Stomach smooth muscle (tissue), 2 donors: Measurements from ENCODE around the gene TSPAN10.

ENCODE experiments used
- H3K27ac ChIP-seq: one replicate; pipeline ENCODE4 v1.7.0; 2013; ENCODE audit warnings: mild to moderate bottlenecking, low read length, inconsistent platforms
- H3K27me3 ChIP-seq, 2 donors: one replicate each; pipeline ENCODE4 v1.7.0; 2013; ENCODE audit warnings: low read length in 2 of 2; ENCODE audit not compliant: insufficient read depth in 2 of 2, control insufficient read depth in 1 of 2
- H3K36me3 ChIP-seq, 2 donors: one replicate each; pipeline ENCODE4 v1.7.0; 2013; ENCODE audit warnings: low read length in 2 of 2; ENCODE audit not compliant: control insufficient read depth in 2 of 2, insufficient read depth in 2 of 2
- H3K4me1 ChIP-seq: one replicate; pipeline ENCODE4 v1.7.0; 2013; ENCODE audit warnings: low read length; ENCODE audit not compliant: control insufficient read depth, insufficient read depth
- H3K4me3 ChIP-seq, 2 donors: one replicate each; pipeline ENCODE4 v1.7.0; 2013; ENCODE audit warnings: low read length in 2 of 2
- H3K9ac ChIP-seq, 2 donors: one replicate each; pipeline ENCODE4 v1.7.0; 2013; ENCODE audit warnings: low read length in 2 of 2, mild to moderate bottlenecking in 1 of 2
- H3K9me3 ChIP-seq, 2 donors: one replicate each; pipeline ENCODE4 v1.7.0; 2013; ENCODE audit warnings: low read length in 2 of 2; ENCODE audit not compliant: control insufficient read depth in 2 of 2
- donor health status: healthy.
- donor health status: Pancreatic carcinoma.

Gene TSPAN10

DNA sequence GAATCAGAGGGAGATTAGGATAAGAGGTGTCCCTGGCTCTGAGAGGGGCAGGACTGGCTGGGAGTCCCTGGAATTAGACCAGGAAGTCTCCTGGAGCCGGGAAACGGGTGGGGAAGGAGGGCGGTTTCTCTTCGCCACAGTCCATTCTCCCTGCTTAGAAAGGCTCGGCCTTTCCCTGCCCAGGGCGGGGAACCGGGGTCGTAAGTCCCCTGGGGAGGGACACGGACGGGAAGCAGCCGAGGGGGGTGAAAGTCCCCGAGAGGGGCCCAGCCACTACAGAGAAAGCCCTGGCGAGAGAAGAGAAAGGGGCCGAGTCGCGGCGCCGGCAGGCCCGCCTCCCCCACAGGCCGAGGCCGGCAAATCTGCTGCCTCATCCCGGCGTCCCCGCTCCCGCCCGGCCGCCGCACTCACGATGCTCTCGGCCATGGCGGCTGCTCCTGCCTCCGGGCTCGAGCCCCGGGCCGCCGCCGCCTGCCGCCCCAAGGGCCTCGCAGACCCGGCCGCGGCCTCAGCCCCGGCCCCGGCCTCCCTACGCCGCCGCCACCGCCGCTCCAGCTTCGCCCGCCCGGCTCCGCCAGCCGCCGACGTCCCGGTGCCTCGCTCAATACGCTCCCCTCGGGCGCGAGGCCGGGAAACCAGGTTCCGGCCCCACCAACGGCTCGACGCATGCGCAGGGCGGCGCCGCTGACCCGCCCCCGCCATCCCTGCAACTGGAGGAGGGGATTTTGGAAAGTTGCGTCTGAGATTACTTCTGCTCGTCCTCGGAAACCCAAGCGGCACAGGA is at the start of gene TSPAN10, which contains the start of gene NPLOC4:
TSS of gene TSPAN10 (plus strand) at position 692 of the 784 bp plus-strand sequence. CDS start 5,217 bp downstream, outside the sequence.
TSS of gene NPLOC4 (minus strand) at position 608 of the 784 bp plus-strand sequence. CDS start at position 426, 182 bp downstream.
- Histone ChIP-seq H3K9ac (peak within 1 kb of the TSS; percentile 97 to 99), H3K4me3 (peak within 1 kb of the TSS; percentile 94 to 99), H3K27me3 (no peaks in the 10 kb centered on the region), H3K9me3 (no peaks in the 10 kb centered on the region), H3K27ac (peak within 1 kb of the TSS; percentile 74), H3K36me3 (no peaks in the 10 kb centered on the region), H3K4me1 (peaks cover 18% of the 10 kb centered on the region)

DNA sequence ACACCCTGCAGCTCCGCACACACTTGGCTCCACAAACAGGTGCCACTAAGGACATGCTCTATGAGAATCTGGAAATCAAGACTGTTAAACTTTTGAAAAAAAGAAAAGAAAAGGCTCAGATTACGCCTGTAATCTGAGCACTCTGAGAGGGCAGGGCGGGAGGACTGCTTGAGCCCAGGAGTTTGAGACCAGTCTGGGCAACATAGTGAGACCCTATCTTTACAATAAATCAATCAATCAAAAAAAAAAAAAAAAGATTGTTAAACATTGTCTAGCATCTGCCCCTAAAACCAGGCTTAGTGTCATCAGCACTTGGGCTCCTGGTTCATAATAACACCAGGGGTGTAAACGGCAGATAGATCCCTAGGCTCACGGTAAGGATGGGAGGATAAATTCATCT is 47.4 kb upstream of the TSPAN10 start:
- H3K27ac ChIP-seq, result no peak overlapping the region
- H3K4me3 ChIP-seq, result no peak overlapping the region
- no peaks in the 10 kb centered on the region for H3K9me3 ChIP-seq
- peaks cover 32 to 57% of the 10 kb centered on the region in 2 donors for H3K36me3 ChIP-seq
- H3K9ac ChIP-seq, result no peak overlapping the region
- no peaks in the 10 kb centered on the region for H3K4me1 ChIP-seq
- no peaks in the 10 kb centered on the region for H3K27me3 ChIP-seq

DNA sequence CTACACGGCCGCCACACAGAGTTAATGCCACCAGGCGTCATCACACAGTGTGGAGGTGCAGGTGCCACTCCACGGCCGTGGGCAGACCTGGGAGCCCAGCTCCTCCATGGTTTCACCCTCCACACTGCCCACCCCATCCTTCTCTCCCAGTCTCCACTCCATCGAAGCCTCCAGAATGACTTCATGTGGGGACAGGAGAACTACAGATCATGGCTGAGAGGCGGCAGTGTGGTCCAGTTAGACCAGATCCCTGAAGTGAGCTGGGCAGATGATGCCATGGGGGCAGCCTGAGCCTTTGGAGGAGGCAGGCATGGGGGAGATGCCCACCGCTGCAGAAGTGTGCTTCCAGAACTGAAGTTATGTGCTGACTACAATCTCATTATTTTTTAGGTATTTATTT is 46.9 kb upstream of the TSPAN10 start:
- Histone ChIP-seq H3K36me3 (peaks cover 34 to 59% of the 10 kb centered on the region in 2 donors), H3K27me3 (no peaks in the 10 kb centered on the region), H3K9ac (no peak overlapping the region), H3K4me1 (no peaks in the 10 kb centered on the region), H3K4me3 (no peak overlapping the region), H3K9me3 (no peaks in the 10 kb centered on the region), H3K27ac (no peak overlapping the region)

DNA sequence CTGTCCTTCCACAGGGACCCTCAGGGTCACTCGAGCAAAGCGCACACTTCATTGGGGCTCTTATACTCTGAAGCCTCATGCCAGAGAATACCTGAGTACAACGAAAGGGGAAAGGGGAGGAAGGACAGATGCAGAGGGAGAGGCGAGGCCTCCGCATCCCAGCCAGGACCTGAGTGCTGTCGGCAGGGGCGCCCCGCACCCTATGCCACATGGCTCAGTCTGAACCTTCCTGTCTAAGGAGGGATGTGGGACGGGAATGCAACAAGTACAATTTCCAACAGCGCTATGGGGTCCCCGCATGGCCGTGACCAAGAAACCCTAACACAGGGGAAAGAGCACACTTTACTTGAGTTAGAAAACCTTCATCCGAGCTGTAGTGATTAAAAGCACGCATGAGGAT is 45.0 kb upstream of the TSPAN10 start:
- H3K9me3 ChIP-seq, result no peaks in the 10 kb centered on the region
- H3K4me3 ChIP-seq, result no peak overlapping the region
- H3K36me3 ChIP-seq, result peaks cover 38 to 50% of the 10 kb centered on the region in 2 donors
- no peaks in the 10 kb centered on the region for H3K27me3 ChIP-seq
- no peak overlapping the region for H3K9ac ChIP-seq
- no peaks in the 10 kb centered on the region for H3K4me1 ChIP-seq
- H3K27ac ChIP-seq, result no peak overlapping the region

DNA sequence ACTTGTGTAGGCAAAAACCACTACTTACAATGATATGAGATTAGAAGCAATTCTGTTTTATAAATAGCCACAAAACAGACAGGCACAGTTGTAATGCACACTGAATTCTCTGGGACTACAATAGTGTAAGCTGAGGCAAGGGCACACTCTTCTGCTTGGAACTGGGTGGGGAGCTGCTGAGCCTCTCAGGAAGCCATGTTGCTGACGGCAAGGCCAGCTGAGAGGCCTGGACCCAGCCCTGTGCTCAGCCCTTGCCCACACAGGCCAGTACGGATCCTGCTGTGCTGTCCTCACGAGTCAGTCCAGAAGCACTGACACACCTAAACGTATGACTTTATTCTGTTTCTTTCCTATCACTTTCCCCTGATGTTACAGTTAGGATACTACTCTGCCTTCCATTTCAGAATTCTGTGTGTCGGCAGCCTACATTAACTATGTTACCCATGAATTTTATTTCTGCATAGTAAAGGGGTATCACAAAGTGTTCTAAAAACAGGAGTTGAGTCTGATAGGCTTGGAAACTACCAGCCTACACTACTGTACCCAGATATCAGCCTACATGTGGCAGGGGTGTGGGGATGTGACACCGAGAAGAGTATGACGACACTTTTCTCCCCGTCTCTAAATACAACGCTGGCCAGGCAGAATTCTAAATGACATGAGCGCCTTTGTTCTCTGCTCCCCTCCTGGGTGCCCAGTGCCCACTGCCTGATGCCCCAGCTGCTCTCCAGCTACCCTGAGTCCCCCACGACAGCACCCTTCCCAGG is 43.7 kb upstream of the TSPAN10 start:
- Histone ChIP-seq H3K9ac (no peak overlapping the region), H3K27me3 (no peaks in the 10 kb centered on the region), H3K9me3 (no peaks in the 10 kb centered on the region), H3K4me1 (no peaks in the 10 kb centered on the region), H3K36me3 (peaks cover 37 to 52% of the 10 kb centered on the region in 2 donors), H3K27ac (no peak overlapping the region), H3K4me3 (no peak overlapping the region)

DNA sequence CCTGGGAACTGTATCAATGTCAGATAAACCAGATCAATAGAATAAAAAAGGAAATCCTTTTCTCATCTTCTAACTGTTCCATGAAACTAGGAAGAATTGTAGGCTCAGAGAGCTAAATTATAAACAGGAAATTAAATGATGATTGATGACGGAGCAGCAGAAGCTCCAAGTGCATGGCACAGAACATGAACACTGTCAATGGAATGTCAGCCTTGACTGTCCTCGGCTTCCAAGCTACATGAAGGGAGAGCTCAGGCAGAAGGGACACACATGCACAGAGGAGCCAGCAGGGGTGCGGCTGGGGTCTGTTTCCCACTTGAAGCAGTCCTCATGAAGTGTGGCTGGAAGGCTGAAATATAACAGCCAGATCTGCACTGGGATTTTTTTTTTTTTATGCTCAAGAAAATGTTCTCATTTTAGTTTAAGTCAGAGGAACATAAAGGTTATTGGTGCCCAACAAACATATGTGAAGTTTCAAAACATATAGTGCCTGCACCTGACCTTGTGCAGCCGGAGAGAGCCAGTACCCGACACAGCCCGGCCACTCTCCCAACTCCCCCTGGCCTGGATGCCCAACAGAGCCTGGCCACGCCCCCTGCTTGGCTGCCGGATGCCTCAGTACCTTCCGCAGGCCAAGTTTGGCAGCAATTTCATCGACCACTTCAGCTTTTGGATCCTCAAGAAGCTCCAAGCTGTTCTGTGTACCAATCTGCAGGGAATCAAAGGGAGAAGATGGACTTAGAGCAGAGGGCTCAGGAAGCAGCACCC is 37.1 kb upstream of the TSPAN10 start:
- H3K27ac ChIP-seq, result no peak overlapping the region

DNA sequence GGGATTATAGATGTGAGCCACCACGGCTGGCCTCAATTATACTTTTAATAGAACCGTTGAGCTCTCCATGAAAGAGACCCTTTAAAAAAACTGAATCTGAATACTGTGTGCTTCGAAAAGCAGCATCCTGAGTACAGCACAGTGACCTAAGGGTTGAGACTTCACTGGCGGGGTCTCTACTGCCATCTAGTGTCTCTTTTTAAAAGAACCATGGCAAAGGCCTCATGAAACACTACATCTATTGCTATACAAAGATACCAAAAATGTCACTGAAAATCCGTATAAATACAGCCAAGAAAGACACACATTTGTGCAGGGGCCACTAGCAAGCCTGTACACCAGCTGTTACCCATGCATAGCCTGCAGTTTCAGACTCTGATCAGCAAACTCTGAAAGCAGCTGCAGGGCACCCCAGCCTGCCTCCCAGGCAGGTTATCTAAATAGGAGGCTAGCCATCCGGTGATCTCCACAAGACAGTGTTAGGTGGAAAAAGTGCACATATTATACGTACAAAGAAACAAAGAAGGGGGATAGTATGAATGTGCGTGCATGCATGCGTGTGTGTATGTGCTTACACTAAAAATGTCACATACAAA is 35.4 kb upstream of the TSPAN10 start:
- Histone ChIP-seq H3K27ac (no peak overlapping the region), H3K4me1 (peaks cover 5% of the 10 kb centered on the region), H3K27me3 (no peaks in the 10 kb centered on the region), H3K9ac (no peak overlapping the region), H3K36me3 (peaks cover 37 to 40% of the 10 kb centered on the region in 2 donors), H3K9me3 (no peaks in the 10 kb centered on the region), H3K4me3 (no peak overlapping the region)

More for the DNA sequence above, 37.1 kb upstream of the TSPAN10 start:
- Histone ChIP-seq H3K9me3 (no peaks in the 10 kb centered on the region), H3K4me1 (peaks cover 5% of the 10 kb centered on the region), H3K36me3 (peaks cover 37 to 41% of the 10 kb centered on the region in 2 donors), H3K4me3 (no peak overlapping the region), H3K27me3 (no peaks in the 10 kb centered on the region), H3K9ac (no peak overlapping the region)

DNA sequence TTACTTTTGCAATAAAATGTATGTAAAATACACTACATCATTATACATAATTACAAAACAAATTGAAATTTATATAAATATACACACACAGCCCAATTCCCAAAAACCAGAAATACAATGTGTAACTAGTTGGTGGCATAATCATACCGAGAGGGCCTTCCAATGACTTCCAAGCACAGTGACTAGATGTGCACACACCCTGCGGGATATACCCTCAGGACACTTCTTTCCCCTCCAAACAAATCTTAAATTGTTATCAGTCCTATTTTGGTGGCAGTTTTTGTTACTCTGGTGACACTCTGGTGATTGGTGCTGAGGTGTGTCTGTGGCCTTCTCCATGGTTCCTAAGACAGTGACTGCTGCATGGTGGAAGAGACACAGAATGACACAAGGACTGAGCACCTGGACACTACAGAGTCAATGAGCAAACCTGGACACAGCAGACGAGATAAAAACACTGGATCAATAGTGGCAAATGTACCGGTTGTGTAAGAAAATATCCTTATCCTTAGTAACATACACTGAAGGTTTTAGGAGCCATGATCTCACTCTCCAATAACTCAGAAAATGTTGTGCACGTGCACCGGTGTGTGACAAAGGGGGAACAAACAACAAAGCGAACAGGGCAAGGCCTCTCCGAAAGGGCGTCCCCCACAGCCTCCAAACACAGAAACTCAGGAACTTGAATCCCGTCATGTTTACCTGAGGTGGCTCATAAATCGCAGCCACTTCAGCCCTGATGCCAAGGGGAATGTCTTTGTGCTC is 33.0 kb upstream of the TSPAN10 start:
- peaks cover 41 to 46% of the 10 kb centered on the region in 2 donors for H3K36me3 ChIP-seq
- H3K4me1 ChIP-seq, result peaks cover 5% of the 10 kb centered on the region
- H3K4me3 ChIP-seq, result no peak overlapping the region
- H3K9me3 ChIP-seq, result no peaks in the 10 kb centered on the region
- no peak overlapping the region for H3K9ac ChIP-seq
- H3K27me3 ChIP-seq, result no peaks in the 10 kb centered on the region
- H3K27ac ChIP-seq, result no peak overlapping the region

DNA sequence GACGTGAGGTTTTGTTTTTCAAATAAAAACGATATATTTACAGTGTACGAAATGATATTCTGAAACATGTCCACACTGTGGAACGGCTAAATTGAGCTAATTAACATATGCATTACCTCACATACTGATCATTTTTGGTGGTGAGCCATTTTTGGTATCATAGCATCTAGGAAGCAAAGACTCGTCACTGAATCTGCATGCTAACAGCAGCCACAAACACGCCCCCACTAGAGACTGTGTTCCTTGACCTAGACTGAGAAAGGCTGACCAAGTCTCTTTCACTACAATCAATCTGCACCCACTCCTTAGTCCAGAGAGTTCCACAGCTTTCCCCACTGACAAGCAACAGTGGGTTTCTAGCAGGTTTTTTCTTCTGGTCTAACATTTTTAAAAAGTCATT is 29.6 kb upstream of the TSPAN10 start:
- H3K36me3 ChIP-seq, result peaks cover 44 to 51% of the 10 kb centered on the region in 2 donors
- H3K9me3 ChIP-seq, result no peaks in the 10 kb centered on the region

More for the DNA sequence above, 29.6 kb upstream of the TSPAN10 start:
- no peaks in the 10 kb centered on the region for H3K4me1 ChIP-seq
- H3K27ac ChIP-seq, result no peak overlapping the region
- H3K9ac ChIP-seq, result no peak overlapping the region
- no peak overlapping the region for H3K4me3 ChIP-seq
- no peaks in the 10 kb centered on the region for H3K27me3 ChIP-seq
